IPS-NIHi11 (cell line): ENCODE data around the gene PDE4D.

Experiments
- DNase-seq: peaks from one replicate; pipeline ENCODE4 v3.0.0; 2012; ENCODE audit warnings: mixed read lengths, low spot score

Gene PDE4D

GRCh38 chr5:59178071-59178470 lies 715.5 kb downstream of the PDE4D start:
- no peak for DNase-seq

- DNase-seq, result no peak
Measured at GRCh38 chr5:59177644-59178043, 715.9 kb downstream of the PDE4D start.

GRCh38 chr5:59174248-59174844 lies 719.2 kb downstream of the PDE4D start:
- DNase-seq, result peak; percentile 55

- DNase-seq, result no peak
Measured at GRCh38 chr5:59173578-59173977, 719.9 kb downstream of the PDE4D start.

- DNase-seq, result no peak
Measured at GRCh38 chr5:59171131-59171530, 722.4 kb downstream of the PDE4D start.

GRCh38 chr5:59169768-59170150 lies 723.8 kb downstream of the PDE4D start:
- no peak for DNase-seq

- no peak for DNase-seq
Measured at GRCh38 chr5:59169081-59169767, 724.3 kb downstream of the PDE4D start.

- DNase-seq, result no peak
Measured at GRCh38 chr5:59168067-59168466, 725.5 kb downstream of the PDE4D start.

GRCh38 chr5:59164041-59164830 lies 729.3 kb downstream of the PDE4D start:
- no peak for DNase-seq

- no peak for DNase-seq
Measured at GRCh38 chr5:59161221-59162105, 732.1 kb downstream of the PDE4D start.

- no peak for DNase-seq
Measured at GRCh38 chr5:59158637-59159391, 734.7 kb downstream of the PDE4D start.

GRCh38 chr5:59158165-59158564 lies 735.4 kb downstream of the PDE4D start:
- no peak for DNase-seq

GRCh38 chr5:59157068-59157467 lies 736.5 kb downstream of the PDE4D start:
- no peak for DNase-seq

- no peak for DNase-seq
Measured at GRCh38 chr5:59152701-59153245, 740.8 kb downstream of the PDE4D start.

GRCh38 chr5:59151162-59151889 lies 742.2 kb downstream of the PDE4D start:
- DNase-seq, result no peak

- no peak for DNase-seq
Measured at GRCh38 chr5:59149827-59150226, 743.7 kb downstream of the PDE4D start.

- DNase-seq, result no peak
Measured at GRCh38 chr5:59149271-59149670, 744.3 kb downstream of the PDE4D start.

- no peak for DNase-seq
Measured at GRCh38 chr5:59146729-59147128, 746.8 kb downstream of the PDE4D start.

GRCh38 chr5:59143926-59144333 lies 749.6 kb downstream of the PDE4D start:
- no peak for DNase-seq

- no peak for DNase-seq
Measured at GRCh38 chr5:59142927-59143326, 750.6 kb downstream of the PDE4D start.
